Neuronal stem cell (in vitro differentiated cells): ENCODE results near the gene SEC31B.
A peak's percentile ranks its signal among the peaks of the same experiment; 100 is the strongest.

ENCODE experiments used
- DNase-seq: peaks from one replicate; pipeline ENCODE4 v3.0.0-alpha.2; 2013; ENCODE audit warnings: low spot score
- H2AFZ ChIP-seq: one replicate; pipeline ENCODE4 v1.6.1; 2013; ENCODE audit warnings: mild to moderate bottlenecking, low read length, inconsistent platforms
- H2AK5ac ChIP-seq: 2 replicates; pipeline ENCODE4 v1.6.1; 2013; ENCODE audit warnings: low read depth, mild to moderate bottlenecking, inconsistent platforms, low read length, moderate library complexity, mixed read lengths
- H2BK120ac ChIP-seq: 2 replicates; pipeline ENCODE4 v1.6.1; 2013; ENCODE audit warnings: low read depth, mild to moderate bottlenecking, inconsistent platforms, low read length, moderate library complexity, mixed read lengths
- H2BK12ac ChIP-seq: one replicate; pipeline ENCODE4 v1.6.1; 2013; ENCODE audit warnings: low read length, inconsistent platforms
- H2BK15ac ChIP-seq: 2 replicates; pipeline ENCODE4 v1.6.1; 2013; ENCODE audit warnings: mild to moderate bottlenecking, low read length, inconsistent platforms, mixed read lengths
- H2BK5ac ChIP-seq: one replicate; pipeline ENCODE4 v1.6.1; 2013; ENCODE audit warnings: inconsistent platforms, mild to moderate bottlenecking, low read length, moderate library complexity
- H3K14ac ChIP-seq: one replicate; pipeline ENCODE4 v1.6.1; 2013; ENCODE audit warnings: low read length, inconsistent platforms
- H3K18ac ChIP-seq: 2 replicates; pipeline ENCODE4 v1.6.1; 2013; ENCODE audit warnings: low read length, inconsistent platforms
- H3K23ac ChIP-seq: 2 replicates; pipeline ENCODE4 v1.6.1; 2013; ENCODE audit warnings: low read depth, mild to moderate bottlenecking, mixed read lengths, low read length, inconsistent platforms; ENCODE audit not compliant: poor library complexity
- H3K27ac ChIP-seq: replicated peaks from 3 replicates; pipeline ENCODE4 v1.5.1; 2013; ENCODE audit warnings: low read length, inconsistent platforms
- H3K27me3 ChIP-seq, 3 experiments: 2 replicates each; pipeline ENCODE4 v1.6.1; 2013; ENCODE audit warnings: low read length in 3 of 3, mild to moderate bottlenecking in 2 of 3, inconsistent platforms in 1 of 3, low read depth in 1 of 3, mixed read lengths in 1 of 3, moderate library complexity in 1 of 3; ENCODE audit not compliant: control insufficient read depth in 3 of 3, insufficient read depth in 3 of 3
- H3K36me3 ChIP-seq, 2 donors: replicated peaks in 1 of 2; 2 replicates each; pipeline ENCODE4 v1.6.1; 2013; ENCODE audit warnings: low read length in 2 of 2; ENCODE audit not compliant: control insufficient read depth in 2 of 2, insufficient read depth in 2 of 2
- H3K4ac ChIP-seq: 2 replicates; pipeline ENCODE4 v1.6.1; 2013; ENCODE audit warnings: inconsistent platforms, mild to moderate bottlenecking, low read length, moderate library complexity
- H3K4me1 ChIP-seq, 2 donors: 1 replicate in 1 of 2; 2 replicates in 1 of 2; pipeline ENCODE4 v1.6.1; 2013; ENCODE audit warnings: low read length in 2 of 2, low read depth in 1 of 2; ENCODE audit not compliant: control insufficient read depth in 2 of 2, insufficient read depth in 1 of 2
- H3K4me2 ChIP-seq: one replicate; pipeline ENCODE4 v1.6.1; 2013; ENCODE audit warnings: mild to moderate bottlenecking, low read length, inconsistent platforms; ENCODE audit not compliant: insufficient read depth, poor library complexity, severe bottlenecking
- H3K4me3 ChIP-seq, 2 donors: 2 replicates each; pipeline ENCODE4 v1.5.1; 2013; ENCODE audit warnings: low read length in 2 of 2, mild to moderate bottlenecking in 2 of 2, inconsistent platforms in 1 of 2, moderate library complexity in 1 of 2
- H3K79me1 ChIP-seq: one replicate; pipeline ENCODE4 v1.6.1; 2013; ENCODE audit warnings: low read depth, mild to moderate bottlenecking, inconsistent platforms, low read length, moderate library complexity
- H3K9ac ChIP-seq: one replicate; pipeline ENCODE4 v1.6.1; 2013; ENCODE audit warnings: mild to moderate bottlenecking, low read depth, low read length, inconsistent platforms; ENCODE audit not compliant: poor library complexity
- H3K9me3 ChIP-seq, 2 donors: replicated peaks in 1 of 2; 2 replicates each; pipeline versions ENCODE3 to v1.6.1; 2013; ENCODE audit warnings: low read length in 2 of 2, mild to moderate bottlenecking in 2 of 2, inconsistent platforms in 1 of 2, low read depth in 1 of 2, mixed read lengths in 1 of 2, moderate library complexity in 1 of 2; ENCODE audit not compliant: control insufficient read depth in 2 of 2, insufficient read depth in 1 of 2
- H4K8ac ChIP-seq: one replicate; pipeline ENCODE4 v1.6.1; 2013; ENCODE audit warnings: low read depth, mild to moderate bottlenecking, inconsistent platforms, low read length, moderate library complexity
- H4K91ac ChIP-seq: one replicate; pipeline ENCODE4 v1.6.1; 2013; ENCODE audit warnings: low read length, low read depth, mild to moderate bottlenecking, inconsistent platforms; ENCODE audit not compliant: poor library complexity
- WGBS, 2 donors: extraction: QIAGEN DNeasy Blood & Tissue Kit; methylation state at CpG; one replicate each; pipeline ENCODE4 v1.1.7; 2013; ENCODE audit warnings: missing lambda C conversion rate in 2 of 2, mixed read lengths in 1 of 2; ENCODE audit not compliant: insufficient read length in 2 of 2, insufficient replicate concordance in 1 of 2; ENCODE audit errors: extremely low coverage in 2 of 2; 5-methylcytosine and 5-hydroxymethylcytosine counted together

Gene SEC31B

DNA sequence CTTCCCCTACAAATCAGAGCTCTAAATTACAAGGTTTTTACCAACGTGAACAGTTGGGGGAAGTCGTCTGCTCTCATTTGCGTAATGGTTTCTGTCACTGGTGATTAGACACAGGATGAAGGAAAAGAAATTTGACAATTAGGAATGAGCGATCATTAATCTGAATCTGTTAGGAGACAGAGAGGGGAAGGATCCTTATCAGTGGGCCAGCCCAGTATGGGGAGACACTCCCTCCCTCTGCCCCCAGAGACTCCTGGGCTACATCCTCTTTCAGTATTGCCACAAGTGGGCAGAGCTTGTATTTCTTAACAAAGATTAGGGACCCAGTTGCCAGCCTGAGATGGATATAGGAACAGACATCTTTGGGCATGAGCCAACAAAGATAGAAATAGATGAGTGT lies 31.5 kb upstream of the SEC31B start:
- WGBS, 2 donors = no CpG with 5 or more reads among the region's 4 CpGs
- H3K4ac ChIP-seq = no peak overlapping the region

DNA sequence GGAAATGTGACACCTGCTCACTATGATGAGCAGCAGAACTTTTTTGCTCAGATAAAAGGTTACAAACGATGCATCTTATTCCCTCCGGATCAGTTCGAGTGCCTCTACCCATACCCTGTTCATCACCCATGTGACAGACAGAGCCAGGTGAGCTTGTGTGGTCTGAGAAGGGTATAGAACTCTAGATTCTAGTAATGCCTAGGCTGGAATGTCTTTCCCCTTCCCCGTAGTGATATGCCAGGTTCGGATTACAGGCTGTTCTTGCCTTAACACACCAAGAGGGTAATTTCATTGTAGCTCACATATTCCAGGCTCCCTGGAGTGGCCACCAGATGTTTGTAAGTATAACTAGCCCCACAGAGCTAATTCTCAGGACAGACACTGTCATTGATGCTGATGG lies 25.3 kb upstream of the SEC31B start:
- WGBS, 2 donors = no CpG with 5 or more reads among the region's 5 CpGs
- H2AFZ ChIP-seq = no peak overlapping the region
- H2BK120ac ChIP-seq = no peak overlapping the region
- H2AK5ac ChIP-seq = no peak overlapping the region
- H3K18ac ChIP-seq = no peak overlapping the region
- no peak overlapping the region for H3K4ac ChIP-seq
- no peaks in the 10 kb centered on the region for H3K4me1 ChIP-seq
- no peaks in the 10 kb centered on the region for H3K79me1 ChIP-seq
- H3K14ac ChIP-seq = no peak overlapping the region
- H3K4me2 ChIP-seq = no peak overlapping the region
- H3K23ac ChIP-seq = no peak overlapping the region
- peaks cover 60 to 97% of the 10 kb centered on the region in 2 donors for H3K36me3 ChIP-seq
- H3K27ac ChIP-seq = no peak overlapping the region
- DNase-seq = no peak
- no peak overlapping the region for H2BK15ac ChIP-seq
- H3K9ac ChIP-seq = no peak overlapping the region
- no peak overlapping the region for H4K91ac ChIP-seq
- no peaks in the 10 kb centered on the region for H3K27me3 ChIP-seq
- H3K9me3 ChIP-seq = no peaks in the 10 kb centered on the region
- H3K4me3 ChIP-seq = no peak overlapping the region
- H2BK12ac ChIP-seq = no peak overlapping the region
- no peak overlapping the region for H2BK5ac ChIP-seq
- no peak overlapping the region for H4K8ac ChIP-seq

More for the DNA sequence above, 31.5 kb upstream of the SEC31B start:
- Histone ChIP-seq H3K9me3 (no peaks in the 10 kb centered on the region), H2AFZ (no peak overlapping the region), H2BK12ac (no peak overlapping the region), H2BK120ac (no peak overlapping the region), H2AK5ac (no peak overlapping the region), H3K36me3 (peaks cover 42 to 77% of the 10 kb centered on the region in 2 donors), H3K14ac (no peak overlapping the region), H3K27ac (no peak overlapping the region), H3K4me2 (no peak overlapping the region), H3K9ac (no peak overlapping the region), H4K8ac (no peak overlapping the region), H3K23ac (no peak overlapping the region), H3K27me3 (no peaks in the 10 kb centered on the region), H3K4me1 (no peaks in the 10 kb centered on the region), H3K4me3 (no peak overlapping the region), H3K79me1 (no peaks in the 10 kb centered on the region), H2BK15ac (no peak overlapping the region), H2BK5ac (no peak overlapping the region), H3K18ac (no peak overlapping the region), H4K91ac (no peak overlapping the region)
- DNase-seq = no peak

DNA sequence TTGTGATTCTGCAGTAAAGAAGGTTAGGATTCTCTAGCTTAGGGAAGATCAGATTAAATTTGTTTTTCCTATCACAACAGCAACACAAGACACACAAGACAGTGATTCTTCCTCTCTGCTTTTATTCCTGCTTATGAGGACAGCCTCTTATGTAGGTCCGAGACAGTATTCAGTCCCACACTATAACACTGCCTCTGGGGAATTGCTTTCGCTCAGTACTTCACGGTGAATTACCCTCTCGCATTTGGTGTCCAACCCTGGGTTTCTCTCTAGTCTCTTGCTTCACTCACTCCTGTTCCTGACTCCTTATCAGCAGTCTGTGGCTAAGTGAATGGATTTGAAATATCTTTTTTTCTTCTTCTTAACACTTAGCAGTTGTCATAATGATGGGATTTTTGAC lies 17.8 kb upstream of the SEC31B start:
- no peak overlapping the region for H4K8ac ChIP-seq
- H2BK15ac ChIP-seq = no peak overlapping the region
- H2AFZ ChIP-seq = no peak overlapping the region
- no peak overlapping the region for H3K4me3 ChIP-seq
- H3K79me1 ChIP-seq = no peaks in the 10 kb centered on the region
- no peak overlapping the region for H3K9ac ChIP-seq
- H3K4ac ChIP-seq = no peak overlapping the region
- no peak overlapping the region for H3K14ac ChIP-seq
- no peak overlapping the region for H4K91ac ChIP-seq
- H2BK12ac ChIP-seq = no peak overlapping the region
- H2BK5ac ChIP-seq = no peak overlapping the region
- DNase-seq = no peak
- no peak overlapping the region for H3K18ac ChIP-seq
- no peak overlapping the region for H3K27ac ChIP-seq
- H2AK5ac ChIP-seq = no peak overlapping the region
- no peak overlapping the region for H3K23ac ChIP-seq
- peaks cover 0 to 2% of the 10 kb centered on the region in 2 donors for H3K9me3 ChIP-seq
- H3K4me1 ChIP-seq = peaks cover 8 to 10% of the 10 kb centered on the region in 2 donors
- no CpG with 5 or more reads among the region's 4 CpGs for WGBS, 2 donors
- H3K36me3 ChIP-seq = peaks cover 19 to 57% of the 10 kb centered on the region in 2 donors
- H2BK120ac ChIP-seq = no peak overlapping the region
- H3K27me3 ChIP-seq = no peaks in the 10 kb centered on the region
- H3K4me2 ChIP-seq = no peak overlapping the region

DNA sequence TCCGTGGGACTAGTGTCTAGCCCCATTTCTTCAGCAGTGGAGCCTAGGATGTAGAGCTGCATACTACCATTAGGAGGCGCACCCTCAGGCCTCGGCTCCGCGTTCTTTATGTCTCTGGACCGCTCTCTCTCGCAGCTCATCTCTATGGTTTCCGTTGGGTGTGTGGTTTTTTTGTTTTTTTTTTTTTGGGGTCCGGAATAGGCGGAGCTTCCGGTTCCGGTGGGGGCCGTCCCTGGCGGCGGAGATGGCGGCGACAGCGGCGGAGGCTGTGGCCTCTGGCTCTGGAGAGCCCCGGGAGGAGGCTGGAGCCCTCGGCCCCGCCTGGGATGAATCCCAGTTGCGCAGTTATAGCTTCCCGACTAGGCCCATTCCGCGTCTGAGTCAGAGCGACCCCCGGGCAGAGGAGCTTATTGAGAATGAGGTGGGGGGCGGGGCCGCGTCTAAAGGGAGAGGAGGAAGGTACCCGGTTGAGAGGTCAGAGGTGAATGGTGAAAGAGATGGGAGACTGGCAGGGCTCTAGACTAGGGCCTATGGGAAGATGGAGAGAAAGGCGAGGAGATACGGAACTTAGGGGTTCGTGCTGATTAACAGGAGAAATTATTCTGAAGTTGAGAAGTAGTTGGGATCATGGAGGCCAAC lies 16.2 kb upstream of the SEC31B start, which contains the start of gene HIF1AN:
TSS of gene HIF1AN (plus strand) at position 229 of the 639 bp plus-strand sequence. CDS start at position 245, 16 bp downstream.
- Histone ChIP-seq H2BK12ac (no peak within 1 kb of the TSS), H2BK120ac (no peak within 1 kb of the TSS), H2BK15ac (no peak within 1 kb of the TSS), H3K36me3 (peaks cover 14 to 43% of the 10 kb centered on the region in 2 donors), H3K79me1 (no peaks in the 10 kb centered on the region), H3K23ac (peak within 1 kb of the TSS; percentile 13), H3K4me1 (peaks cover 8 to 10% of the 10 kb centered on the region in 2 donors), H2BK5ac (peak within 1 kb of the TSS; percentile 45), H3K9me3 (peaks cover 0 to 2% of the 10 kb centered on the region in 2 donors), H3K27me3 (no peaks in the 10 kb centered on the region), H2AFZ (peak within 1 kb of the TSS; percentile 95), H4K91ac (no peak within 1 kb of the TSS), H4K8ac (no peak within 1 kb of the TSS), H3K27ac (peak within 1 kb of the TSS; percentile 59), H3K14ac (no peak within 1 kb of the TSS), H3K4ac (no peak within 1 kb of the TSS), H3K18ac (peak within 1 kb of the TSS; percentile 90), H3K4me2 (peak within 1 kb of the TSS; percentile 69), H3K9ac (peak within 1 kb of the TSS; percentile 67), H3K4me3 (peak within 1 kb of the TSS; percentile 70 to 98), H2AK5ac (no peak within 1 kb of the TSS)
- no CpG with 5 or more reads among the region's 35 CpGs for WGBS, 2 donors
- DNase-seq = peak; percentile 92
